ENCODE data around the gene SHBG.
A peak's percentile ranks its signal among the peaks of the same experiment; 100 is the strongest.
"Not testable (repeated sequence)": the region's sequence is repeated elsewhere in the genome, so short reads cannot be mapped to it uniquely, and the experiment has no call there.

The SHBG gene, protein sequence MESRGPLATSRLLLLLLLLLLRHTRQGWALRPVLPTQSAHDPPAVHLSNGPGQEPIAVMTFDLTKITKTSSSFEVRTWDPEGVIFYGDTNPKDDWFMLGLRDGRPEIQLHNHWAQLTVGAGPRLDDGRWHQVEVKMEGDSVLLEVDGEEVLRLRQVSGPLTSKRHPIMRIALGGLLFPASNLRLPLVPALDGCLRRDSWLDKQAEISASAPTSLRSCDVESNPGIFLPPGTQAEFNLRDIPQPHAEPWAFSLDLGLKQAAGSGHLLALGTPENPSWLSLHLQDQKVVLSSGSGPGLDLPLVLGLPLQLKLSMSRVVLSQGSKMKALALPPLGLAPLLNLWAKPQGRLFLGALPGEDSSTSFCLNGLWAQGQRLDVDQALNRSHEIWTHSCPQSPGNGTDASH

DNA sequence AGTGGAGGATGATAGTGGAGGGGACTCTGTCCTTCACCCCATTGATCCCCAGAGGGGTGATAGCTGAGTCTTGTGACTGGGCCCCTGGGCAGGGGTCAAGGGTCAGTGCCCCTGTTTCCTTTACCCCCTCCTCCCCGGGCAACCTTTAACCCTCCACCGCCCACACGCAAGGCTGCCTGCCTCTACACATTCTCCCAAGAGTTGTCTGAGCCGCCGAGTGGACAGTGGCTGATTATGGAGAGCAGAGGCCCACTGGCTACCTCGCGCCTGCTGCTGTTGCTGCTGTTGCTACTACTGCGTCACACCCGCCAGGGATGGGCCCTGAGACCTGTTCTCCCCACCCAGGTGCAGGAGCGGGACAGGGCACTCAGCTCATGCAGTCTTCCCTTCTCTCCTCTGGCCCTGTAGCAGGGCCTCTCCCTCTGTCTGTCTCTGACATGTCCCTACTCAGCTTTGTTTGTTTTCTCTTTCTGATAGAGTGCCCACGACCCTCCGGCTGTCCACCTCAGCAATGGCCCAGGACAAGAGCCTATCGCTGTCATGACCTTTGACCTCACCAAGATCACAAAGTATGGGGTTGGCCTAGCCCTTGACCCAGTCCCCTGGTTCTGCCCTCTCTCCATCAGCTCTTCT lies at the start of gene SHBG:
Gene SHBG (plus strand): TSS at position 197 of the 633 bp plus-strand sequence. CDS start 38 bp downstream, at position 235.
- DNase-seq (ENCODE audit: low spot score) = no peak

DNA sequence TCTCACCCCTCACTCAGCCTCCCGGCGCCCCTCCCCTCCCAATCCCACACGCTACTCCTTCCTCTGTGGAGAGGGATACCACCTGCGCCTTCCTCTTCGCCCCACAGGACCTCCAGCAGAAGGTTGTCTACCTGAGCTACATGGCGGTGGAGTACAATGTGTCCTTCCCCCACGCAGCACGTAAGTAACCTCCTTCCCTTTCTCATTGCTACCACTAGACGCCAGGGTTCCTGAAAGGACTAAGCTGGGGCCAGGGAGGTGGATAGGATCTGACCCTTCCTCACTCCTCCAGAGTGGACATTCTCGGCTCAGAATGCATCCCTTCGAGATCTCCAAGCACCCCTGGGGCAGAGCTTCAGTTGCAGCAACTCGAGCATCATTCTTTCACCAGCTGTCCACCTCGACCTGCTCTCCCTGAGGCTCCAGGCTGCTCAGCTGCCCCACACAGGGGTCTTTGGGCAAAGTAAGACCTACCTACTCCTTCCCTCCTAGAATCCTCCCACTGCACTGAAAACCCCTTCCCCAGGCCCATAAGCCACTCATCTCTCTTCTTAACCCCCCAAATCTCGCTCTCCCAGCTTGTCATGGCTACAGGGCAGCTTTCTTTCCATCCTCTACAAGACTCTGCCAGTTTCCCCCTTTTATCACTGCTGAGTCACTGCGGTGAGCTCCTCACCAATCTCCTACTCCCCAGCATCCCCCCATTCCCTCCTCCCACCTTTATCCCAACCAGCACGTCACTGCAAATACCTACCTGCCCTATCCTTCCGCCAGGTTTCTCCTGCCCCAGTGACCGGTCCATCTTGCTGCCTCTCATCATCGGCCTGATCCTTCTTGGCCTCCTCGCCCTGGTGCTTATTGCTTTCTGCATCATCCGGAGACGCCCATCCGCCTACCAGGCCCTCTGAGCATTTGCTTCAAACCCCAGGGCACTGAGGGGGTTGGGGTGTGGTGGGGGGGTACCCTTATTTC lies 49.0 kb upstream of the SHBG start:
- no peak for DNase-seq (ENCODE audit: low spot score)

DNA sequence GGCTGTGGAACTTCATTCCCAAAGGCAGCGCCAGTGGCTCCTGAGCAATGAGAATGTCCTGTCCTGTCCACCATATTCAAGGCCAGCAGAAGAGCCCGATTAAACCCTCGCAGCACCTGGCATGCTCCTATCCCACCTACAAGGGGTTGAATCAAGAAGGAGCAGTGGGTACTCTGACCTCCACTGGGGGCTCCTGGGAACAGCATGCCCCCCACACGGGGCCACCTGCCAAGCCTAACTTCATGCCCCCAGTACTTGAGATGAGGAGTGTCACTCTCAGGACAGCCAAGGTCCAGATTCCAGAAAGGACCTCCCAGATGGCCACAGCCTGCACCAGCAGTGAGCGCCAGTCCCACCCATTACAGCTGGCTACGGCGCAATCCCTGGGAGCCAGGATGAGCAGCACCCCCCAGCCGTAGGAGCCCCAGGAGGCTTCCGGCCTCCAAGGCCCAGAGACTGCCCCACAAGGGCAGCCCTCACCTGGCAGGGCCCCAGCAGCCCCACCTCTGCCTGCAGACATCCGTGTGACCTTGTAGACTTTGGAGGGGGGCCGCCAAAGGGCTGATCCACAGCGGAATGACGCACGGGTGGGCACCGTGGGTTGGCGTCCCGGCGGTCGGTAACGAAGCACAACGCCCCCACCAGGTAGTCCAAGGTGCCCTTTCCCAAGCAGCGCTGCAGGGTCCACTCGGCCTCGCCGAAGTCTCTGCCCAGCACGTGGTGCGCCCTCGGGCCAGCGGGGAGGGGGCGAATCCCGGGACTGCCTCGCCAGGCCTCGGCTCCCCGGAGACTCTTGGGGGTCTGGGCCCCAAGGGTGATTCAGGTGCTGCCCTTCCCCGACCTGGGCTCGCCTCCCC lies 47.3 kb upstream of the SHBG start:
- no peak for DNase-seq (ENCODE audit: low spot score)

DNA sequence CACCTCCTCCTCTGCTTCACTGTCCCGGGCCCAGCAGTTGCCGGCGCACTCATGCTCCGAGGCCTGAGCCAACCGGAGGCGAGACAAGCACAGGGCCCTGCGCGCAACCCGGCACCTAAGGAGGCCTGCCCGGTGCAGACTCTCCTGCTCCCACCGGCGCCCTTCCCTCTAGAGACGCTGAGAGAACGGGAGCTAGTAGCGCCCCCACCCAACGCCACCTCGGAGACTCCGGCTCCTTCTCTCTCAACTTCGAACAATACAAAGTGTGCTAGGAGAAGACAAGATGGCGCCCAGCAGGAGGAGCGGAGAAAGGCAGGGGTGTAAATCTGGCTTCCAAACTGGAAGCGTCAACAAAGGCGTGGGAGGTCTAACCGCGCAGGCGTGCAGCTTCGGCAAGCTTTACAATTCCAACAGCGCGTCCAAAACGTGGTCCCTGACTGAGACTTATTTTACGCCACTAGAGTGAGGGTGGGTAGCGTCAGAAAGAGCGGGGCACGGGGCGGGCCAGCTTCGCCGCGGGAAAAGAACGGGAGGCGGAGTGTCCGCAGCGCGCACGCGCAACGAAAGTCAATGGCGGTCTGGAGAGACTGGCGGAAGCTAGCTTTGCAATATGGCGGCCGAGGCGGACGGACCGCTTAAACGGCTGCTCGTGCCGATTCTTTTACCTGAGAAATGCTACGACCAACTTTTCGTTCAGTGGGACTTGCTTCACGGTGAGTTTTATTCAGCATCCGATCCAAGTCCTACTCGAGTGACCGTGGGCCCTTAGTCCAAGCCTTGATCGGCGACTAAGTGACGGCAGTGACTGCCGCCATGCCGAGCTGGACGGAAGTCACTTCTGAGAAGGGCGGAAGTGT lies 46.5 kb upstream of the SHBG start, which contains the start of gene MPDU1:
Gene MPDU1 (plus strand): TSS at position 600 of the 857 bp plus-strand sequence. CDS start 11 bp downstream, at position 611.
- DNase-seq (ENCODE audit: low spot score) = peak; percentile 92

DNA sequence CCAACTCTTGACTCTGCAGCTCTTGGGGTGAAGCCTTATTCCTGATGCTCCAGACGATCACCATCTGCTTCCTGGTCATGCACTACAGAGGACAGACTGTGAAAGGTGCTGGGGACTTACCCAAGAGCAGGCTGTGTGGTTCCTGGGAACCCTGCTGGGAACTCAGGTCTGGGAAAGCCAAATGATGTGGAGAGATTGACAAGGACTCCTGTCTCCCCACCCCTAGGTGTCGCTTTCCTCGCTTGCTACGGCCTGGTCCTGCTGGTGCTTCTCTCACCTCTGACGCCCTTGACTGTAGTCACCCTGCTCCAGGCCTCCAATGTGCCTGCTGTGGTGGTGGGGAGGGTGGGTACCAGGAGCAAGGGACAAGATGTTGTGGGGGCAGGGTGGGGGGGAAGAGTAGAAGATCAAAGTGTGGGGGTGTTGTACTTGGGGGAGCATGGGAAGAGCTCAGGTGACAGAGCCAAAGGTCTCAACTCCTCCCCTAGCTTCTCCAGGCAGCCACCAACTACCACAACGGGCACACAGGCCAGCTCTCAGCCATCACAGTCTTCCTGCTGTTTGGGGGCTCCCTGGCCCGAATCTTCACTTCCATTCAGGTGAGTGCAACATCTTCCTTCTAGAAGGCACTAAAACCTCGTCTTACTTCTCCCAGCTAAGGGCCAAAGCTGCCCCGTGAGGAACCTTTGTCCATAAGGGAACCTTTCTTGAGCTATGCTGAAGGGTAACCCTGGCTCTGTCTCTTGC lies 43.1 kb upstream of the SHBG start:
- DNase-seq (ENCODE audit: low spot score) = no peak

DNA sequence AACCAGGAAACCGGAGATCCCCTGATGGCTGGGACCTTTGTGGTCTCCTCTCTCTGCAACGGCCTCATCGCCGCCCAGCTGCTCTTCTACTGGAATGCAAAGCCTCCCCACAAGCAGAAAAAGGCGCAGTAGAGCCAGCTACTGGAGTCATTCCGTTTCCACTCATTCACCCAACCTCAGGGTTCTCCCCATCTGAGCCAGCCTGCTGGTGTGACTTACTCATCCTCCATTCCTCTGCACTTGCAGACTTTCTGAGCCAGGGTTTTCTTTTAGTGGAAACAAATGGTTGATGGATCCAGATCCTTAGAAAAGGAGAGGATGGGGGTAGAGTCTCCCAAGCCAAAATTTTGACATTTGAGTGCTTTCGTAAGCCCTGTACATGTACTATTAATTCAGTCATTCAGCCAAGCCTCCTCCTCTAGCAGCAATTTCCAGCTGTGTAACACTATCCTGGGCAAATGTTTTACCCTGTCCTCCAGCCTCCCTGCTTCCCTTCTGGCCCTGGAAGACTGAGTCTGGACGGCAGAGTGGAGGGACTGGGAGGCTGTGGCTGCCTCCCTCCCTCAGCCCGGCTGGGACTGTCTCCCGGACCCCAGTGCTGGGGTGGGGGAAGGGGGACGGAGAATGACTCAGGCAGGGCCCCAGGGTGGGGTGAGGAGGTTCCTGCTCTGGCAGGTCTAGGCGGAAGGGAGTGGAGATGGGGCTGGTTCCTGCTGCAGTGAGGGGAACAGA lies 42.3 kb upstream of the SHBG start:
- DNase-seq (ENCODE audit: low spot score) = peak; percentile 90

DNA sequence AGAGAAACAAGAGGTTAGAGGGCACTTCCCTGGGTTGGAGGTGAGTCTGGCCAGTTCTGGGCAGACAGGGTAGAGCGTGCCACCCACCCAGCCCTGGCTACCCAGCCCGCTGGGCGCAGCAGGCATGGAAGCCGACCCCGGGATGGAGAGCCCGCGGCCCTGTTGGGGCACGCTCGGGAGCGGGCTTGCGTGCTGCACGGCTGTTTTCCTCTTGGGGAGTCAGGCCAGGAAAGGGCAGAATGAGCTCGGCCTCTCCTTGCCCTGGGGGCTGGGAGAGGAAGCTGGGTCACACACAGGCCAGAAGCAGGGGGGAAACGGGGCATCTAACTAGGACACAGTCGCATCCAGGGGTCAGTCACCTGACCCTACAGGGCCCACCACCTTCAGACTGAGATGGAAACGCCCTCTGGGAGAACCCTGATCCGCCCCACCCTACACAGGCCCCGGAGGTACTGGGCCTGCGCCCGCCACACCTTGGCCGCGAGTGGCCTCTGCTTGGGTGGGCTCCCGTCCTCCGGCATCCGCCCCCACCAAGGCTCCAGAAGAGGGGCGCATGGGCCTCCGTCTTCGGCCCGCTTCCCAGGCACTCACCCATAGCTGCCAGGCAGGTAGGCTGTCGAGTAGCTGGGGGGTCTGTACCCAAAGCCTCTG lies 41.3 kb upstream of the SHBG start:
- no peak for DNase-seq (ENCODE audit: low spot score)

DNA sequence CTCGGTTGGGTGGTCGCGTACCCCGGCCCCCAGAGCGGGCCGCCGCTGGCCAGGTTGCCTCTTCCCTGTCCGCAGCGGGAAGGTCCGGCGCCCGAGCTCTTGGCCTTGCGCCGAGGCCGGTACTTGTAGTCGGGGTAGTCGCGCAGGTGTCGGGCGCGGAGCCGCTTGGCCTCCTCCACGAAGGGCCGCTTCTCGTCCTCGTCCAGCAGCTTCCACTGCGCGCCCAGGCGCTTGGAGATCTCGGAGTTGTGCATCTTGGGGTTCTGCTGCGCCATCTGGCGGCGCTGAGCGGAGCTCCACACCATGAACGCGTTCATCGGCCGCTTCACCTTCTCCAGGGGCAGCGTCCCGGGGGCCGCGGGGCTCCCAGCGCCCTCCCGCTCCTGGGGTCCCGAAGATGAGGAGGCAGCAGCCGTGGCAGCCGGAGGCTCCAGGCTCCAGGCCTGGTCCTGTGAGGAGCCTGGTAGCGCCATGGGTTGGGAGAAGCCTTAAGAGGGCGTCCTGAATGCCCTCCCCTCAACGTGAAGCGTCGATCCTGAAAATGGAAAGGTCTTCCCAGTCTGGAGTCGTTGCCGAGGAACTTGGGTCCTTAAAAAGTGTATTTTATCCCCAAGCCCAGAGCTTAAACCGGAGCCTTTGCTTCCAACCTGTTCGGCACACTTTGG lies 40.6 kb upstream of the SHBG start:
- DNase-seq (ENCODE audit: low spot score) = peak; percentile 89

DNA sequence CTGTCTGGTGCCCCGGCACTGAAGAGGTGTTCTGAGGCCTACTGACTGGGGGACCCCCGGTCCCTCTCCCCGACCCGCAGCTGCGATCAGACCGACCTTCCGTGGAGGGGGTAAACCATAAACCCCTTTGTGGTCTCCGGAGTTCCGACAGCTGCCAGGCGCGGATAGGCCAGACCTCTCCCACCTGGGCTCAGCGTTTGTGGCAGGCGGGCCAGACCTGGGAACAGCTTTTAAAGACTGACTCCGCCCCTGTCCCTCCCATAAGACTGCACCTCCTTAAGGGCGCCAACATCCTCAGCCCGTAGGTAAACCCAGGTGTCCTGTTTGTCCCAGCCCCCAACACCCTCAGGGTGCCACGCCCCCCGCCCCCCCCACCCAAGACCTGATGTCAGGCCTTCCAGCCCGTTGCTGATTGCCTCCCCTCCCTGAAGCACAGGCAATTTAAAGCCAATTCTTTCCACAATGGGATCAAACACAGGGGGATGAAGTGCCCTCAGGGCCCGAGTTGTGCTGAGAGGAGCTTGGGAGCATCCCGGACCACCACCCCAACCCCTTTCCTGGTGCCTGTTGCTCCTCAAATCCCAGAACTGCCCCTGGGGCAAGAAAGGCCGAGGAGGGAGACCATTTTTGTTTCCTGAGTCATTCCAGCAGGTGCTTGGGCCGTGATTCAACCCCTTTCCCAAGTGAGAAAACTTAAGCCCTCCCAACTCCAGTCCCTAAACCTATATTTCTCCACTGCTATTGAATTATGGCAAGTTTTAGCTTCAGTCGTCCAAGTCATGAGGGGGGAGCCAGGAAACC lies 39.8 kb upstream of the SHBG start, which contains the start of gene SOX15:
Gene SOX15 (minus strand): TSS at position 204 of the 801 bp plus-strand sequence. CDS start 418 bp downstream, outside the sequence.
- peak; percentile 22 for DNase-seq (ENCODE audit: low spot score)

DNA sequence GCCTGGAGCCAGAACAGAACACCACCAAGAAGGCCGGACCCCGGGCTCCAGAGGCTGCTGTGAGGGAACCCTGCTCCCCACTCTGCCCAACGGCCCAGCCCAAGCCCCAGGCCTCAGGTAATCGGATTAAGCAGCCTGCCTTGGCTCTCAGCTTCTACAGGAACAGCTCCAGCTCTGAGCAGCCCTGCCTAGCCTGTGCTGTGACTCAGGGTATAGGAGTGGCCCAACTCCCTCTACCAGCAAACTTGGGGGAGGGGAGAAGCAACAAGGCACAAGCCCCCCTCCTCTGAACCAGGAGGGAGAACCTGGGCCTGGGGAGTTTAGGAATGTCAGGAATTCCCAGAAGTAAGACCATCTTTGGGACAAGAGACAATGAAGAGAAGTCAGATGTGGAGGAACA lies 39.2 kb upstream of the SHBG start:
- DNase-seq (ENCODE audit: low spot score) = peak; percentile 74

DNA sequence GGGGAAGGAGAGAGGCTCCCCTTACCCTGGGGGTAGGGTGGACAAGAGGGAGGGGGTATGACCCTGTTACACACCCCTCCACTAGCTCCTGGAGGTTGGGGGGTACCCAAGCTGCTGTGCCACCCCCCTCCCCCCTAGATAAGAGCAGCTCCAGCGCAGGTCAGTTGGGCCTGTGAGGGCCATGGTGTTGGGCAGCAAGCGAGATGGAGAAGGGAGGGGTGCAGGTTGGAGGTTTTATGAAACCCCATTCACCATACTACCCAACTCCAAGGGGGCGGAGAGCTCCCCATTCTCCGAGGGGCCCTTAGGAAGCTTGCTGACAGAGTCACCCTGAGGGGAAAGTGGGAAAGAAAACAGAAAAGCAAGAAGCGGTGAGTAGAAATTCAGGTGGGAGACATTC lies 38.3 kb upstream of the SHBG start:
- no peak for DNase-seq (ENCODE audit: low spot score)

DNA sequence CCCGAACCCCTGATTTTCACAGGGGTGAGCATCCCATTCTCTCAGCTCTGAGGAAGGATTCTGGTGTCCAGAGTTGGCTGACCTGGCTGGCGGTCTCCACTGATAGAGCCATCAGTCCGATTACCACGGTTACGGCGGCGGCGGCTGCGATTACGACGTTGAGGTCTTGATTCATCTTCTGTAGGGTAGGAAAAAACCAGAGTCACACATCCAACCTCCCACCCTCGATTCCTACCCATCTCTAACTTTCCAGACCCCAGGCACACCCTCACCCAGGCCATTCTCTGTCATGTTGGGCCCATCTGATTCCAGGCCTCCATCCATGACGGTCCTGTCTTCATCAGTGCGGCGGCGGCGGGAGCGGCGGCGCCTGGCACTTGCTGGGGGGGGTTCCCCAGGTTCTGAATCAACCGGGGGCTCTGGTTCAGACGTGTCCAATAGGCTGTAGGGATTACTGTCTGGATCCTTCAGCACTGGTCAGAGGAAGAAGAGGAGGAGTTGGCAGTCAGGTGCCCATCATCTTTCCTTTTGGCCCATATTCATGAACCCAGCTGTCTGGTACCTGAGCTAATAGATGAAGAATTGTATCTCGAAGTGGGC lies 37.4 kb upstream of the SHBG start:
- DNase-seq (ENCODE audit: low spot score) = no peak

DNA sequence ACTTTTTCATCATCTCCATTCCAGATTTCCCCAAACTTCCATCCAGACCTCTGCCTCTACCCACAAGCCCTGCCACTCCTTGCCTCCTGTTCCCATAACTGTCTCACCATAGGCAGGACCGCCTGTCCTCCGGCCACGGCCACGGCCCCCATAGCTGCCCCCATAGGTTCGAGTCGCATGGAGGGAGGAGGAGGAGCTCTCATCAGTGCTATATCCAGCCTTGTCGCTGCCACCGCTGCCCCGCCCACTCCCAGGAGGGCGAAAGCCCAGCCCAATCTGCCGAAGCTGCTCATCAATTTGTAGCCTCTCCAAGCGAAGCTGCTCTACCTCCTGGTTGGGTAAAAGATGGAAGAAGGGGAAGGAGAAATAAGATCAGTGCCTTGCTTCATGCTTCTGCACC lies 36.6 kb upstream of the SHBG start:
- no peak for DNase-seq (ENCODE audit: low spot score)

DNA sequence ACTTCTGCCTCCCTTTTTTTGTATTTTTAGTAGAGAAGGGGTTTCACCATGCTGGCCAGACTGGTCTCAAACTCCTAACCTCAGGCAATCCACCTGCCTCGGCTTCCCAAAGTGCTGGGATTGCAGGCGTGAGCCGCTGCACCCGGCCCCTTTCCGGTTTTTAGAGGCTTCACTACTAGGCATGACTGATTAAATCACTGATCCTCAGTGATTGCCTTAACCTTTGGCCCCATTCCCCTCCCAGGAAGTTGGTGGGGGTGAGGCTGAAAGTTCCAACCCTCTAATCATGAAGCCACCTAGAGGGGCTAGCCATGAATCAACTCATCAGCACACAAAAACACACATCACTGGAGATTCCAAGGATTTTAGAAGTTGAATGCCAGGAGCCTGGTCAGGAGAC lies 32.4 kb upstream of the SHBG start:
- DNase-seq (ENCODE audit: low spot score) = not testable (repeated sequence)

DNA sequence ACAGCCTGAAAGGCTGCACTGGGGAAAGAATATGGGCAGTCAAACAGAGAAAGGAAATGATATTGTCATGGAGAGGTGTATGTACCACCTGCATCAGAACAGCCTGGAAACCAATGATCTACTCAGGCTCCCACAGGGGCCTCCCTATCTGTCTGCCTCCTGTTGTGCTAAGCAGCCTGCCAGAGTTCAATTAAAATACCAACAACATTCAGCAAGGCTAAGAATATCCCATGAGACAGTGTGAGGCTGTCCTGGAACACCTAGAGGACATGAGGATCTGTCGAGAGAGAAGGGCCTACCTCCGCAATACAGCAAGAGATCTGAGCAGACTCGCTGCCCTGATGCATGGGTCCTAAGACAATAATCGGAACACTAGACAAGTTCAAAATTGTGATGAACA lies 23.7 kb upstream of the SHBG start:
- DNase-seq (ENCODE audit: low spot score) = no peak

DNA sequence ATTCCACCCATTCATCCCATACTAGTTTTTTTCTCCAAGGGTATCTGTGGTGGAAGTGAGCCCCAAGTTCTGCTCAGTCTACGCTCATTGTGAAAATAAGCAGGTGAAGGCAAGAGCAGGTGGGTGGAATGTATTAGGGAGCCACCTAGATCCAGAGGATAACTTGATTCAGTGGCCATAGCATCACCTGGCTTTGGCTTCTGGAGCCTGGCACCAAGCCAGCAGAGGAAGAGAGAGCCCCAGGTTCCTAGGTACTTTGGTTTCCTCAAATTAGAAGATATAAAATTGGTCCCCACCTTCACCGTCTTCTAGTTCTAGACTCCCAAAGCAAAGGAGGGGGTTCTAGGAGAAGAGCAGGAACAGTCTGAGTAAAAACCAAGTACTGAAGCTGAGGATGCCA lies 19.3 kb upstream of the SHBG start:
- DNase-seq (ENCODE audit: low spot score) = no peak
